H1 (cell line): ENCODE measurements around the gene ESRRB. TPM values are rescaled to one million over a fixed set of nuclear protein-coding genes. Genes with fewer than 3 reads are reported as not detected.

Experiments used
- CTCF ChIA-PET: fragments of 300-600 bp; sonication (Branson Sonifier 250); formaldehyde crosslinking; loops from one replicate; lab custom pipeline; 2021; ENCODE audit not compliant: partially characterized antibody; lab: Charles Lee
- POLR2A ChIA-PET: fragments of 300-600 bp; sonication (Branson Sonifier 250); formaldehyde crosslinking; loops from one replicate; lab custom pipeline; 2021; ENCODE audit warnings: inconsistent platforms; ENCODE audit not compliant: partially characterized antibody; lab: Charles Lee
- DNase-seq, 2 experiments: peaks; one replicate each; pipeline versions ENCODE4 v3.0.0 to v3.0.0-alpha.2; 2010 to 2022; ENCODE audit warnings: low spot score in 2 of 2, low read depth in 1 of 2, mixed read lengths in 1 of 2
- FAIRE-seq: peaks from 2 replicates; lab custom pipeline; 2011; peaks lifted over from hg19 to GRCh38; lab: Jason Lieb, UNC
- H2AFZ ChIP-seq: 2 replicates; pipeline ENCODE4 v1.8.1; 2012; ENCODE audit warnings: low read length, inconsistent platforms
- H2AK5ac ChIP-seq: 2 replicates; pipeline ENCODE4 v1.6.1; 2013; ENCODE audit warnings: low read depth, low read length
- H2BK120ac ChIP-seq: replicated peaks from 2 replicates; pipeline ENCODE3; 2013; ENCODE audit warnings: low read depth, low read length, inconsistent platforms
- H2BK12ac ChIP-seq: 2 replicates; pipeline ENCODE4 v1.6.1; 2013; ENCODE audit warnings: low read depth, low read length
- H2BK15ac ChIP-seq: 2 replicates; pipeline ENCODE4 v1.6.1; 2013; ENCODE audit warnings: low read length
- H2BK20ac ChIP-seq: 2 replicates; pipeline ENCODE4 v1.6.1; 2013; ENCODE audit warnings: low read length
- H2BK5ac ChIP-seq: 2 replicates; pipeline ENCODE4 v1.6.1; 2013; ENCODE audit warnings: low read depth, low read length
- H3K14ac ChIP-seq: 2 replicates; pipeline ENCODE4 v1.6.1; 2013; ENCODE audit warnings: inconsistent platforms; ENCODE audit not compliant: insufficient read length
- H3K18ac ChIP-seq: 2 replicates; pipeline ENCODE4 v1.6.1; 2013; ENCODE audit warnings: low read length; ENCODE audit errors: extremely low read depth
- H3K23ac ChIP-seq: 2 replicates; pipeline ENCODE4 v1.6.1; 2013; ENCODE audit warnings: inconsistent platforms; ENCODE audit not compliant: insufficient read length
- H3K23me2 ChIP-seq: 2 replicates; pipeline ENCODE4 v1.6.1; 2013; ENCODE audit warnings: low read depth, low read length
- H3K27ac ChIP-seq: 2 replicates; pipeline ENCODE4 v1.6.1; 2011; ENCODE audit warnings: low read depth, low read length, inconsistent platforms
- H3K27me3 ChIP-seq, 4 experiments: replicated peaks in 1 of 4; 1 replicate in 1 of 4; 2 replicates in 3 of 4; pipeline versions ENCODE4 v1.6.1 to v1.8.1; 2011 to 2013; ENCODE audit warnings: low read length in 3 of 4, mild to moderate bottlenecking in 3 of 4, inconsistent platforms in 2 of 4, mixed read lengths in 2 of 4, moderate library complexity in 1 of 4; ENCODE audit not compliant: control insufficient read depth in 3 of 4, insufficient read depth in 3 of 4; ENCODE audit errors: extremely low read depth in 1 of 4
- H3K36me3 ChIP-seq, 4 experiments: 2 replicates each; pipeline versions ENCODE4 v1.6.1 to v1.8.1; 2011 to 2013; ENCODE audit warnings: mild to moderate bottlenecking in 4 of 4, low read length in 3 of 4, moderate library complexity in 2 of 4, control low read depth in 1 of 4, inconsistent platforms in 1 of 4; ENCODE audit not compliant: insufficient read depth in 4 of 4, control insufficient read depth in 2 of 4
- H3K4ac ChIP-seq: replicated peaks from 2 replicates; pipeline ENCODE3; 2013; ENCODE audit warnings: low read length, low read depth, mixed read lengths, inconsistent platforms; ENCODE audit not compliant: insufficient read length
- H3K4me1 ChIP-seq, 4 experiments: replicated peaks in 1 of 4; 1 replicate in 1 of 4; 2 replicates in 3 of 4; pipeline versions ENCODE4 v1.6.1 to v1.8.1; 2011 to 2013; ENCODE audit warnings: low read length in 3 of 4, inconsistent platforms in 2 of 4, mixed read lengths in 1 of 4; ENCODE audit not compliant: insufficient read depth in 4 of 4, control insufficient read depth in 3 of 4
- H3K4me2 ChIP-seq, 2 experiments: 2 replicates each; pipeline versions ENCODE4 v1.6.1 to v1.8.1; 2011 to 2013; ENCODE audit warnings: low read depth in 2 of 2, low read length in 2 of 2, control low read depth in 1 of 2, inconsistent platforms in 1 of 2, mild to moderate bottlenecking in 1 of 2; ENCODE audit not compliant: insufficient read depth in 1 of 2
- H3K4me3 ChIP-seq, 4 experiments: fragments of 200-600, 300-600 bp in 1 of 4; sonication (generic), shearing (Covaris generic), sonication (Bioruptor Twin) in 1 of 4; 2 replicates each; pipeline versions ENCODE4 v1.5.1 to v1.8.1; 2011 to 2016; ENCODE audit warnings: low read length in 4 of 4, low read depth in 3 of 4, control low read depth in 2 of 4, inconsistent platforms in 2 of 4, mild to moderate bottlenecking in 2 of 4, mixed read lengths in 1 of 4, moderate library complexity in 1 of 4; ENCODE audit not compliant: insufficient read depth in 2 of 4; ENCODE audit errors: extremely low read depth in 1 of 4
- H3K56ac ChIP-seq: replicated peaks from 2 replicates; pipeline ENCODE3; 2013; ENCODE audit warnings: low read depth, mild to moderate bottlenecking, mixed read lengths, low read length, inconsistent platforms; ENCODE audit not compliant: insufficient read length
- H3K79me1 ChIP-seq: 2 replicates; pipeline ENCODE4 v1.6.1; 2013; ENCODE audit warnings: low read depth, low read length, control low read depth
- H3K79me2 ChIP-seq, 2 experiments: 2 replicates each; pipeline versions ENCODE4 v1.6.1 to v1.8.1; 2012 to 2013; ENCODE audit warnings: low read length in 2 of 2, mild to moderate bottlenecking in 2 of 2, inconsistent platforms in 1 of 2; ENCODE audit not compliant: insufficient read depth in 2 of 2, control insufficient read depth in 1 of 2
- H3K9ac ChIP-seq, 4 experiments: replicated peaks in 1 of 4; 1 replicate in 1 of 4; 2 replicates in 3 of 4; pipeline versions ENCODE4 v1.6.1 to v1.8.1; 2011 to 2013; ENCODE audit warnings: low read depth in 3 of 4, low read length in 3 of 4, control low read depth in 2 of 4, mild to moderate bottlenecking in 2 of 4, moderate library complexity in 2 of 4, inconsistent platforms in 1 of 4; ENCODE audit errors: extremely low read depth in 1 of 4
- H3K9me3 ChIP-seq, 2 experiments: 2 replicates each; pipeline versions ENCODE4 v1.6.1 to v1.8.1; 2012 to 2013; ENCODE audit warnings: mild to moderate bottlenecking in 2 of 2, moderate library complexity in 2 of 2, control low read depth in 1 of 2, inconsistent platforms in 1 of 2, low read depth in 1 of 2, low read length in 1 of 2, mixed read lengths in 1 of 2; ENCODE audit not compliant: insufficient read depth in 2 of 2
- H4K20me1 ChIP-seq, 2 experiments: replicated peaks in 1 of 2; 2 replicates each; pipeline versions ENCODE3 to v1.8.1; 2011 to 2013; ENCODE audit warnings: inconsistent platforms in 2 of 2, low read length in 2 of 2, mild to moderate bottlenecking in 1 of 2; ENCODE audit not compliant: insufficient read depth in 2 of 2, control insufficient read depth in 1 of 2
- H4K5ac ChIP-seq: 2 replicates; pipeline ENCODE4 v1.6.1; 2013; ENCODE audit warnings: low read length, low read depth, mixed read lengths, inconsistent platforms; ENCODE audit not compliant: insufficient read length
- H4K8ac ChIP-seq: 2 replicates; pipeline ENCODE4 v1.8.0; 2013; ENCODE audit warnings: mild to moderate bottlenecking, moderate library complexity, low read length, inconsistent platforms; ENCODE audit not compliant: insufficient read depth; ENCODE audit errors: extremely low read depth
- H4K91ac ChIP-seq: replicated peaks from 2 replicates; pipeline ENCODE3; 2013; ENCODE audit warnings: low read length, mixed read lengths, inconsistent platforms; ENCODE audit not compliant: insufficient read length
- CHD1 ChIP-seq: IDR thresholded peaks from 2 replicates; pipeline ENCODE4 v1.6.1; 2012; ENCODE audit warnings: low read depth, low read length, improper control_type of control experiment
- JUN ChIP-seq: IDR thresholded peaks from 2 replicates; pipeline ENCODE4 v1.6.1; 2011; ENCODE audit warnings: low read depth, mild to moderate bottlenecking, improper control_type of control experiment, low read length
- POLR2A ChIP-seq, 2 experiments: IDR thresholded peaks; 1 replicate in 1 of 2; 2 replicates in 1 of 2; pipeline ENCODE4 v1.6.1; 2011; ENCODE audit warnings: low read depth in 2 of 2, low read length in 2 of 2, mild to moderate bottlenecking in 2 of 2; ENCODE audit errors: control extremely low read depth in 1 of 2
- POU5F1 ChIP-seq: IDR thresholded peaks from 2 replicates; pipeline ENCODE4 v1.6.1; 2011; ENCODE audit warnings: low read depth, mild to moderate bottlenecking, low read length, moderate library complexity
- TCF12 ChIP-seq: IDR thresholded peaks from 2 replicates; pipeline ENCODE4 v1.6.1; 2011; ENCODE audit warnings: low read depth, mild to moderate bottlenecking, low read length
- WGBS, 2 experiments: shearing (Covaris generic) in 1 of 2; methylation state at CpG; one replicate each; pipeline versions ENCODE4 v1.1.6 to v1.1.7; 2013 to 2015; ENCODE audit warnings: low lambda C conversion rate in 2 of 2, mixed read lengths in 2 of 2, inconsistent platforms in 1 of 2, low coverage in 1 of 2, missing lambda C conversion rate in 1 of 2; ENCODE audit not compliant: insufficient replicate concordance in 2 of 2, insufficient coverage in 1 of 2, insufficient read length in 1 of 2; ENCODE audit errors: extremely low coverage in 1 of 2, missing lambda C conversion rate in 1 of 2; 5-methylcytosine and 5-hydroxymethylcytosine counted together
- polyA plus RNA-seq, 7 experiments: library from polyadenylated mRNA; depleted of rRNA in 3 of 7; stranded (reverse) in 5 of 7; unstranded in 2 of 7; fragments of >200 nt in 5 of 7; fragments of 200-250 nt in 2 of 7; gene quantifications; 1 replicate in 5 of 7; 2 replicates in 1 of 7; 4 replicates in 1 of 7; pipeline versions ENCODE4 v1.2.1 to v1.2.3, GENCODE V29; 2011 to 2013; ENCODE audit warnings: missing spikeins in 2 of 7, mixed read lengths in 2 of 7
- total RNA-seq: library from RNA; stranded (reverse); fragmentation: NEBNext Ultra II Directional; extraction: Animal tissue kit (Norgen Biotek cat#: 25700); gene quantifications from 2 replicates; pipeline ENCODE4 v1.2.1, GENCODE V29; 2021
- TF ChIP-seq, protein P1 (sequence below): IDR thresholded peaks from 2 replicates; pipeline ENCODE4 v1.6.1; 2011; ENCODE audit warnings: low read length, improper control_type of control experiment
- TF ChIP-seq, protein P2 (sequence below): IDR thresholded peaks from 2 replicates; pipeline ENCODE4 v1.6.1; 2012; ENCODE audit warnings: low read length, inconsistent platforms

ESRRB gene
- total and polyA plus RNA-seq, 2 of the 8 experiments (the other 6 are each of a cell fraction or from before 2014, with no cell fraction given): 0.29 to 0.45 TPM

- Histone ChIP-seq H3K27ac (no peak overlapping the region), H3K18ac (no peak overlapping the region), H2AK5ac (no peak overlapping the region), H3K56ac (no peak overlapping the region), H3K4me1 (no peaks in the 10 kb centered on the region; a peak in 1 of 7 replicates), H3K14ac (no peak overlapping the region), H4K8ac (no peak overlapping the region; the same call in 1 of the 2 replicates), H3K36me3 (no peaks in the 10 kb centered on the region), H4K20me1 (no peaks in the 10 kb centered on the region), H2BK120ac (no peak overlapping the region), H4K5ac (no peak overlapping the region), H3K23ac (no peak overlapping the region), H3K4ac (no peak overlapping the region), H3K9me3 (no peaks in the 10 kb centered on the region), H3K27me3 (no peaks in the 10 kb centered on the region), H2BK15ac (no peak overlapping the region), H3K4me2 (no peak overlapping the region), H3K4me3 (no peak overlapping the region), H4K91ac (no peak overlapping the region), H3K79me1 (no peaks in the 10 kb centered on the region), H3K23me2 (no peaks in the 10 kb centered on the region; the same call in 1 of the 2 replicates), H2BK20ac (no peak overlapping the region)
- FAIRE-seq (no peak), DNase-seq (no peak)
- CTCF ChIA-PET: interaction anchor here (0.8 to 4.5 kb wide), 14 partner anchors 9 to 416 kb away, joined by 3 to 44 read pairs (median 9); no protein-coding TSS in a partner anchor
- POLR2A ChIA-PET: interaction anchor here (0.7 to 1.7 kb wide), 2 partner anchors 12 to 90 kb away, joined by 3 to 5 read pairs; no protein-coding TSS in a partner anchor
- TF ChIP-seq, protein P1, sequence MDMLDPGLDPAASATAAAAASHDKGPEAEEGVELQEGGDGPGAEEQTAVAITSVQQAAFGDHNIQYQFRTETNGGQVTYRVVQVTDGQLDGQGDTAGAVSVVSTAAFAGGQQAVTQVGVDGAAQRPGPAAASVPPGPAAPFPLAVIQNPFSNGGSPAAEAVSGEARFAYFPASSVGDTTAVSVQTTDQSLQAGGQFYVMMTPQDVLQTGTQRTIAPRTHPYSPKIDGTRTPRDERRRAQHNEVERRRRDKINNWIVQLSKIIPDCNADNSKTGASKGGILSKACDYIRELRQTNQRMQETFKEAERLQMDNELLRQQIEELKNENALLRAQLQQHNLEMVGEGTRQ: no peak
- TF ChIP-seq POU5F1: no peak
- TF ChIP-seq CHD1: no peak
- TF ChIP-seq, protein P2, sequence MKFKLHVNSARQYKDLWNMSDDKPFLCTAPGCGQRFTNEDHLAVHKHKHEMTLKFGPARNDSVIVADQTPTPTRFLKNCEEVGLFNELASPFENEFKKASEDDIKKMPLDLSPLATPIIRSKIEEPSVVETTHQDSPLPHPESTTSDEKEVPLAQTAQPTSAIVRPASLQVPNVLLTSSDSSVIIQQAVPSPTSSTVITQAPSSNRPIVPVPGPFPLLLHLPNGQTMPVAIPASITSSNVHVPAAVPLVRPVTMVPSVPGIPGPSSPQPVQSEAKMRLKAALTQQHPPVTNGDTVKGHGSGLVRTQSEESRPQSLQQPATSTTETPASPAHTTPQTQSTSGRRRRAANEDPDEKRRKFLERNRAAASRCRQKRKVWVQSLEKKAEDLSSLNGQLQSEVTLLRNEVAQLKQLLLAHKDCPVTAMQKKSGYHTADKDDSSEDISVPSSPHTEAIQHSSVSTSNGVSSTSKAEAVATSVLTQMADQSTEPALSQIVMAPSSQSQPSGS: no peak
- no peak for TF ChIP-seq POLR2A (IDR thresholded peaks at IDR 0.05; ENCODE audit: control extremely low read depth in 1 of 2, low read depth in 2 of 2, low read length in 2 of 2)
- no peak for TF ChIP-seq JUN
- TF ChIP-seq TCF12: no peak
- TF ChIP-seq, all 59 proteins: peak for 0
- Histone ChIP-seq H2BK12ac (no peak overlapping the region), H2AFZ (no peak overlapping the region), H2BK5ac (no peak overlapping the region), H3K9ac (no peak overlapping the region), H3K79me2 (no peaks in the 10 kb centered on the region)
- 87% methylated on average over 5 of the region's 5 CpGs; no CpG with 5 or more reads in 1 of the 2 experiments for WGBS, 2 experiments
Observed at GRCh38 chr14:76472199-76472723, 96.3 kb downstream of the ESRRB start.
